Measurements from ENCODE around the gene PALMD. TPM values are rescaled to one million over a fixed set of nuclear protein-coding genes. Genes with fewer than 3 reads are reported as not detected.

PALMD gene
- polyA plus RNA-seq, 3 donors, result not detected

GRCh38 chr1:99600782-99601181, 45.1 kb upstream of the PALMD start:
- no peak overlapping the region for H3K4me3 ChIP-seq (replicated peaks in 1 of 3; ENCODE audit: low read depth in 2 of 3, low read length in 3 of 3)
- H3K4me1 Mint-ChIP-seq, result no peaks in the 10 kb centered on the region
- H3K27me3 ChIP-seq (ENCODE audit: control insufficient read depth in 2 of 2, insufficient read depth in 2 of 2, low read length in 2 of 2), result no peaks in the 10 kb centered on the region
- no peaks in the 10 kb centered on the region for H3K79me2 ChIP-seq (ENCODE audit: insufficient read depth, low read length)
- H3K9me3 ChIP-seq (replicated peaks in 1 of 2; ENCODE audit: control insufficient read depth in 1 of 2, insufficient read depth in 1 of 2, low read length in 2 of 2), result no peaks in the 10 kb centered on the region
- TF ChIP-seq, protein P1, sequence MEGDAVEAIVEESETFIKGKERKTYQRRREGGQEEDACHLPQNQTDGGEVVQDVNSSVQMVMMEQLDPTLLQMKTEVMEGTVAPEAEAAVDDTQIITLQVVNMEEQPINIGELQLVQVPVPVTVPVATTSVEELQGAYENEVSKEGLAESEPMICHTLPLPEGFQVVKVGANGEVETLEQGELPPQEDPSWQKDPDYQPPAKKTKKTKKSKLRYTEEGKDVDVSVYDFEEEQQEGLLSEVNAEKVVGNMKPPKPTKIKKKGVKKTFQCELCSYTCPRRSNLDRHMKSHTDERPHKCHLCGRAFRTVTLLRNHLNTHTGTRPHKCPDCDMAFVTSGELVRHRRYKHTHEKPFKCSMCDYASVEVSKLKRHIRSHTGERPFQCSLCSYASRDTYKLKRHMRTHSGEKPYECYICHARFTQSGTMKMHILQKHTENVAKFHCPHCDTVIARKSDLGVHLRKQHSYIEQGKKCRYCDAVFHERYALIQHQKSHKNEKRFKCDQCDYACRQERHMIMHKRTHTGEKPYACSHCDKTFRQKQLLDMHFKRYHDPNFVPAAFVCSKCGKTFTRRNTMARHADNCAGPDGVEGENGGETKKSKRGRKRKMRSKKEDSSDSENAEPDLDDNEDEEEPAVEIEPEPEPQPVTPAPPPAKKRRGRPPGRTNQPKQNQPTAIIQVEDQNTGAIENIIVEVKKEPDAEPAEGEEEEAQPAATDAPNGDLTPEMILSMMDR (IDR thresholded peaks at IDR 0.05), result no peak
- H3K4me2 ChIP-seq (replicated peaks; ENCODE audit: extremely low read depth, low read length, poor library complexity, severe bottlenecking), result no peak overlapping the region
- H3K4me1 ChIP-seq (ENCODE audit: control insufficient read depth in 1 of 2, insufficient read depth in 2 of 2, low read length in 2 of 2), result no peaks in the 10 kb centered on the region
- H3K27ac Mint-ChIP-seq, result no peak overlapping the region
- no peak for DNase-seq
- H3K4me3 Mint-ChIP-seq, result no peak overlapping the region
- no peak overlapping the region for H3K9ac ChIP-seq (ENCODE audit: insufficient read depth, low read length, poor library complexity, severe bottlenecking)
- H3K36me3 ChIP-seq (replicated peaks in 1 of 2; ENCODE audit: control insufficient read depth in 1 of 2, insufficient read depth in 2 of 2, low read length in 2 of 2), result no peaks in the 10 kb centered on the region
- H3K27me3 Mint-ChIP-seq (ENCODE audit: low read depth in 3 of 3), result peaks cover 0 to 2% (median 0%) of the 10 kb centered on the region in 3 donors
- no peak overlapping the region for H2AFZ ChIP-seq (ENCODE audit: insufficient read depth, low read depth, low read length, poor library complexity, severe bottlenecking)
- peaks cover 0 to 11% (median 4%) of the 10 kb centered on the region in 7 donors for H3K9me3 Mint-ChIP-seq
- intact Hi-C loops (cut with micrococcal nuclease), result no loop called here
- H3K36me3 Mint-ChIP-seq, result no peaks in the 10 kb centered on the region
- no peaks in the 10 kb centered on the region for H4K20me1 ChIP-seq (ENCODE audit: insufficient read depth, low read length)
- WGBS (ENCODE audit: insufficient coverage), result 100% methylated on average over 1 of the region's 3 CpGs
- H3K27ac ChIP-seq (ENCODE audit: low read depth in 1 of 2, low read length in 2 of 2), result no peak overlapping the region

- no peaks in the 10 kb centered on the region for H3K4me1 Mint-ChIP-seq
Observed at GRCh38 chr1:99601208-99601607, 44.7 kb upstream of the PALMD start.

More at GRCh38 chr1:99601208-99601607, 44.7 kb upstream of the PALMD start:
- Mint-ChIP-seq H3K27me3 (ENCODE audit: low read depth in 3 of 3) (no peaks in the 10 kb centered on the region), H3K36me3 (no peaks in the 10 kb centered on the region), H3K27ac (no peak overlapping the region), H3K9me3 (peaks cover 0 to 11% (median 4%) of the 10 kb centered on the region in 7 donors), H3K4me3 (no peak overlapping the region)
- Histone ChIP-seq H2AFZ (ENCODE audit: insufficient read depth, low read depth, low read length, poor library complexity, severe bottlenecking) (no peak overlapping the region), H3K4me2 (replicated peaks; ENCODE audit: extremely low read depth, low read length, poor library complexity, severe bottlenecking) (no peak overlapping the region), H3K27ac (ENCODE audit: low read depth in 1 of 2, low read length in 2 of 2) (no peak overlapping the region), H4K20me1 (ENCODE audit: insufficient read depth, low read length) (no peaks in the 10 kb centered on the region), H3K4me1 (ENCODE audit: control insufficient read depth in 1 of 2, insufficient read depth in 2 of 2, low read length in 2 of 2) (no peaks in the 10 kb centered on the region), H3K36me3 (replicated peaks in 1 of 2; ENCODE audit: control insufficient read depth in 1 of 2, insufficient read depth in 2 of 2, low read length in 2 of 2) (no peaks in the 10 kb centered on the region), H3K27me3 (ENCODE audit: control insufficient read depth in 2 of 2, insufficient read depth in 2 of 2, low read length in 2 of 2) (no peaks in the 10 kb centered on the region), H3K9ac (ENCODE audit: insufficient read depth, low read length, poor library complexity, severe bottlenecking) (no peak overlapping the region), H3K79me2 (ENCODE audit: insufficient read depth, low read length) (no peaks in the 10 kb centered on the region), H3K9me3 (replicated peaks in 1 of 2; ENCODE audit: control insufficient read depth in 1 of 2, insufficient read depth in 1 of 2, low read length in 2 of 2) (no peaks in the 10 kb centered on the region), H3K4me3 (replicated peaks in 1 of 3; ENCODE audit: low read depth in 2 of 3, low read length in 3 of 3) (no peak overlapping the region)
- TF ChIP-seq, protein P1 (IDR thresholded peaks at IDR 0.05), result no peak
- intact Hi-C loops (cut with micrococcal nuclease), result no loop called here
- DNase-seq, result no peak
- WGBS (ENCODE audit: insufficient coverage), result no CpG with 5 or more reads among the region's 3 CpGs
